Activated B cell treated with CpG ODN at 0.5 μM for 24 hours (primary cell): Measurements from ENCODE around the gene MB21D2. TPM values are rescaled to one million over a fixed set of nuclear protein-coding genes. Genes with fewer than 3 reads are reported as not detected.

Source experiments
- ATAC-seq: fragments of 200-7000 bp; cut with Tn5 transposase; one replicate; pipeline ENCODE4 v1.10.0; 2021; ENCODE audit warnings: low read depth, mild to moderate bottlenecking, moderate library complexity
- CTCF ChIA-PET: fragments of 350-600 bp; sonication (Branson Sonifier 250); formaldehyde crosslinking; loops from one replicate; lab custom pipeline; 2021; ENCODE audit warnings: antibody characterized with exemption; lab: Charles Lee
- POLR2A ChIA-PET: fragments of 350-600 bp; sonication (Branson Sonifier 250); formaldehyde crosslinking; loops from one replicate; lab custom pipeline; 2021; ENCODE audit warnings: antibody characterized with exemption; lab: Charles Lee
- DNase-seq: peaks from one replicate; pipeline ENCODE4 v3.0.0; 2022
- H3K27ac Mint-ChIP-seq: one replicate; pipeline ENCODE4 v1.8.0; 2020; ENCODE audit warnings: mixed read lengths
- H3K27me3 Mint-ChIP-seq: one replicate; pipeline ENCODE4 v1.8.0; 2021; ENCODE audit warnings: mixed read lengths
- H3K36me3 Mint-ChIP-seq: one replicate; pipeline ENCODE4 v1.8.0; 2021; ENCODE audit warnings: low read depth, mixed read lengths
- H3K4me1 Mint-ChIP-seq: one replicate; pipeline ENCODE4 v1.8.0; 2021; ENCODE audit warnings: mixed read lengths
- H3K4me3 Mint-ChIP-seq: one replicate; pipeline ENCODE4 v1.8.0; 2020; ENCODE audit warnings: mild to moderate bottlenecking, mixed read lengths
- H3K9me3 Mint-ChIP-seq: one replicate; pipeline ENCODE4 v1.8.0; 2020; ENCODE audit warnings: mixed read lengths
- CTCF ChIP-seq: fragments of 200-600 bp; IDR thresholded peaks from one replicate; pipeline ENCODE4 v1.8.0; 2022; ENCODE audit warnings: antibody characterized with exemption, mild to moderate bottlenecking
- intact Hi-C: fragments of 100-400 bp; cut with micrococcal nuclease; formaldehyde crosslinking; loops from one replicate; pipeline ENCODE4 v1.15.1; 2024
- total RNA-seq: library from RNA; stranded (reverse); gene quantifications from 2 replicates; pipeline ENCODE4 v1.2.3, GENCODE V29; 2022

Gene MB21D2
- total RNA-seq, 1 donor from 2014 or later: 0.09 TPM

GRCh38 chr3:192840143-192840836, 77.4 kb downstream of the MB21D2 start:
- intact Hi-C loops: no loop called here
- Mint-ChIP-seq H3K4me1 (no peaks in the 10 kb centered on the region), H3K27me3 (peaks cover 3% of the 10 kb centered on the region), H3K9me3 (no peaks in the 10 kb centered on the region), H3K27ac (no peak overlapping the region), H3K36me3 (no peaks in the 10 kb centered on the region), H3K4me3 (no peak overlapping the region)
- ATAC-seq (no peak), DNase-seq (no peak)
- ChIA-PET CTCF (no interaction called here), POLR2A (no interaction called here)
- no peak for TF ChIP-seq CTCF

DNA sequence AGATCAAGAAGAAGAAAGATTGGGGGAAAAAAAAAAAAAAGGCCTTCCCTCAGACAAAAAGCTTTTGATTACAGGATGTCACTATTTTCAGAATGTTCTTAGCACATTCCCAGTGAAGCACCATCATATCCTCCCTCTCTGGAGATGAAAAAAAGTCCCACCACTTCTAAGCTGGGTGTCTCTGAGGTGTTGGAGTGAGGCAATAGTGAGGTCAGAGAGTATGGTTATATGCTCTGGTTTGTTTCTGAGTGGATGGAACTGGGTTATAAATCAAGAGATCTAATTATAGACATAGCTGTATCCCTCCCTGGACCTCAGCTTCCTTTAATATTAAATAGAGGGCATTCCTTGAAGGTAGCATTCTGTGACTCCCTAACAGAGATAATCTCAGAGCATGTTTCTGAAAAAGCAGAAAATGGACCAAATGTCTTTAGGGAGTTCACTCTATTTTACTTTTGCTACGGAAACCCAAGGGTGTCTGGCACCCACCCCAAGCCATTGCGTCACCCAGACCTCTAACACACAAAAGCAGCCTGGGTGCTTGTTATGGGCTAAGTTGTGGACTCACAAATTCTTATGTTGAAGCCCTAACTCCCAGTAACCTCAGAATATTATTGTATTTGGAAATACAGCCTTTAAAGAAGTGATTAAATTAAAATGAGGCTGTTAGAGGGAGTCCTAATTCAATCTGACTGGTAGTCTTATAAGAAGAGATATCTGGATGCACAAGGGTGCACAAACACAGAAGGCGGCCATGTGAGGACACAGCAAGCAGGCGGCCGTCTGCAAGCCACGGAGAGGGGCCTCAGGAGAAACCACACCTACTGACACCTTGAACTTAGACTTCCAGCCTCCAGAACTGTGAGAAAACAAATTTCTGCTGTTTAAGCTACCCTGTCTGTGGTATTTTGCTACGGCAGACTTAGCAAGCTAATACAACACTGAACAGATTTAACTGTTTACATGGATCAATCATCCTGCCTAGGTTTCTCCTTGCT, 81.5 kb downstream of the MB21D2 start:
- Mint-ChIP-seq H3K36me3 (no peaks in the 10 kb centered on the region), H3K9me3 (no peaks in the 10 kb centered on the region), H3K27me3 (peaks cover 4% of the 10 kb centered on the region), H3K4me3 (no peak overlapping the region), H3K27ac (no peak overlapping the region), H3K4me1 (no peaks in the 10 kb centered on the region)
- ATAC-seq: no peak
- ChIA-PET CTCF (no interaction called here), POLR2A (no interaction called here)
- DNase-seq: no peak
- TF ChIP-seq CTCF: no peak
- intact Hi-C loops: no loop called here

GRCh38 chr3:192834428-192834827, 83.2 kb downstream of the MB21D2 start:
- intact Hi-C loops: no loop called here
- Mint-ChIP-seq H3K9me3 (no peaks in the 10 kb centered on the region), H3K27me3 (peaks cover 4% of the 10 kb centered on the region), H3K4me3 (no peak overlapping the region), H3K4me1 (no peaks in the 10 kb centered on the region), H3K27ac (no peak overlapping the region), H3K36me3 (no peaks in the 10 kb centered on the region)
- TF ChIP-seq CTCF: no peak
- DNase-seq (no peak), ATAC-seq (no peak)
- ChIA-PET CTCF (no interaction called here), POLR2A (no interaction called here)

- TF ChIP-seq CTCF: no peak
These were observed 84.3 kb downstream of the MB21D2 start for GRCh38 chr3:192833177-192833890.

More at GRCh38 chr3:192833177-192833890, 84.3 kb downstream of the MB21D2 start:
- no peaks in the 10 kb centered on the region for H3K9me3 Mint-ChIP-seq
- H3K4me3 Mint-ChIP-seq: no peak overlapping the region
- ATAC-seq: no peak
- peaks cover 4% of the 10 kb centered on the region for H3K27me3 Mint-ChIP-seq
- DNase-seq: no peak
- CTCF ChIA-PET: no interaction called here
- POLR2A ChIA-PET: no interaction called here
- intact Hi-C loops: no loop called here
- no peaks in the 10 kb centered on the region for H3K4me1 Mint-ChIP-seq
- no peak overlapping the region for H3K27ac Mint-ChIP-seq
- H3K36me3 Mint-ChIP-seq: no peaks in the 10 kb centered on the region
